SK-N-SH treated with all-trans-retinoic acid at 6 μM for 48 hours (cell line): Measurements from ENCODE around the gene OLIG3.

ENCODE experiments used
- ATAC-seq: fragments of 200-7000 bp; cut with Tn5 transposase; 3 replicates; pipeline ENCODE4 v1.9.1; 2020; ENCODE audit warnings: mild to moderate bottlenecking, moderate library complexity
- ARNTL ChIP-seq: fragments of 450-650 bp; formaldehyde crosslinking; IDR thresholded peaks from 2 replicates; pipeline ENCODE4 v1.5.0; 2020; ENCODE audit warnings: low read depth, mild to moderate bottlenecking, moderate library complexity, borderline replicate concordance
- CREB5 ChIP-seq: fragments of 250-450 bp; sonication (Bioruptor Pico); IDR thresholded peaks from 2 replicates; pipeline ENCODE4 v1.5.1; 2020; ENCODE audit warnings: low read depth, mild to moderate bottlenecking, moderate library complexity
- CSDC2 ChIP-seq: fragments of 250-450 bp; sonication (Bioruptor Pico); IDR thresholded peaks from 2 replicates; pipeline ENCODE4 v1.5.0; 2020; ENCODE audit warnings: mild to moderate bottlenecking, moderate library complexity
- ESRRG ChIP-seq: fragments of 250-450 bp; sonication (Bioruptor Pico); IDR thresholded peaks from 2 replicates; pipeline ENCODE4 v1.6.1; 2021; ENCODE audit warnings: mild to moderate bottlenecking
- GLIS3 ChIP-seq: fragments of 250-450 bp; sonication (Bioruptor Pico); IDR thresholded peaks from 2 replicates; pipeline ENCODE4 v1.5.0; 2020; ENCODE audit warnings: mild to moderate bottlenecking, moderate library complexity
- ISL1 ChIP-seq: fragments of 250-450 bp; sonication (Bioruptor Pico); IDR thresholded peaks from 2 replicates; pipeline ENCODE4 v2.1.2; 2022; ENCODE audit warnings: mild to moderate bottlenecking, moderate library complexity
- PPARA ChIP-seq: fragments of 250-450 bp; sonication (Bioruptor Pico); IDR thresholded peaks from 2 replicates; pipeline ENCODE4 v1.5.0; 2020; ENCODE audit warnings: mild to moderate bottlenecking, borderline replicate concordance
- TCF4 ChIP-seq: fragments of 250-450 bp; sonication (Bioruptor Pico); IDR thresholded peaks from 2 replicates; pipeline ENCODE4 v1.8.0; 2021; ENCODE audit warnings: mild to moderate bottlenecking, moderate library complexity, borderline replicate concordance
- TOX ChIP-seq: fragments of 250-450 bp; sonication (Bioruptor Pico); IDR thresholded peaks from 2 replicates; pipeline ENCODE4 v1.8.0; 2021; ENCODE audit warnings: mild to moderate bottlenecking, moderate library complexity, borderline replicate concordance
- ZFP3 ChIP-seq: fragments of 250-450 bp; sonication (Bioruptor Pico); IDR thresholded peaks from 2 replicates; pipeline ENCODE4 v1.5.0; 2020; ENCODE audit warnings: mild to moderate bottlenecking, moderate library complexity
- ZFP30 ChIP-seq: fragments of 450-650 bp; formaldehyde crosslinking; IDR thresholded peaks from 2 replicates; pipeline ENCODE4 v1.5.0; 2022; ENCODE audit warnings: mild to moderate bottlenecking, moderate library complexity
- ZNF565 ChIP-seq: fragments of 450-650 bp; formaldehyde crosslinking; conservative IDR thresholded peaks from 2 replicates; pipeline ENCODE4 v1.5.0; 2020; ENCODE audit warnings: low read depth, mild to moderate bottlenecking, moderate library complexity
- ZNF70 ChIP-seq: fragments of 450-650 bp; formaldehyde crosslinking; IDR thresholded peaks from 2 replicates; pipeline ENCODE4 v1.5.0; 2020; ENCODE audit warnings: mild to moderate bottlenecking, moderate library complexity
- TF ChIP-seq, protein P1 (sequence below): fragments of 250-450 bp; sonication (Bioruptor Pico); IDR thresholded peaks from 2 replicates; pipeline ENCODE4 v1.8.0; 2021; ENCODE audit warnings: low read depth, mild to moderate bottlenecking, moderate library complexity, borderline replicate concordance
- TF ChIP-seq, protein P2 (sequence below): fragments of 250-450 bp; sonication (Bioruptor Pico); IDR thresholded peaks from 2 replicates; pipeline ENCODE4 v1.5.0; 2020; ENCODE audit warnings: mild to moderate bottlenecking, moderate library complexity
- TF ChIP-seq, protein P3 (sequence below): fragments of 250-450 bp; sonication (Bioruptor Pico); IDR thresholded peaks from 2 replicates; pipeline ENCODE4 v1.5.1; 2021; ENCODE audit warnings: mild to moderate bottlenecking, moderate library complexity
- TF ChIP-seq, protein P4 (sequence below): fragments of 250-450 bp; sonication (Bioruptor Pico); IDR thresholded peaks from 2 replicates; pipeline ENCODE4 v1.8.0; 2020; ENCODE audit warnings: mild to moderate bottlenecking, moderate library complexity, borderline replicate concordance

The OLIG3 gene

DNA sequence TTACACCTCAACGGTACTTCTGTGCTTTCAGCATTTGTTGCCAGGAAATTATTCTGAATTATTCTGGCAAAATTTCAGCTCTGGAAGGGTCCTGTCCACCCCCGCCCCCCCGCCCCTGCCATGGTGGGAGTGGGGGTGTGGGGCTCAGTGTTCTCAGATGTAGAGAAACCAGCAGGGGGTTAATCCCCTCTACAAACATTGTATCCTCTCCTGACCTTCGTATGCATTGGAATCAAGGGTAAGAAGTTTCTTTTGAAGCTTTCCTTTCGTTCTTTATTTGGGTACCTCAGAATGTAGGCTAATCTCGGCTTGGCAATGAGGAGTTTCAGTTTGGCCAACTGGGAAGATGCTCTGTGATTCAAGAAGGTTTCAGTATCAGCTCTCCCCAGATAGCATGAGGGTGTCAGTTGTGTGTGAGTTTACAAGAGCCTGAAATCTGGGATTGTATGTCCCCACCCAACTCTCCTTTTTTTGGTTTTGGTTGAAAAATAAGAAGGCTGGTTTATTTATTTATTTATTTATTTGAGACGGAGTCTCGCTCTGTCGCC, 25.5 kb upstream of the OLIG3 start:
- TF ChIP-seq GLIS3 (CRISPR knock-in tag) (no peak), ZNF70 (CRISPR knock-in tag) (no peak), PPARA (CRISPR knock-in tag) (no peak)
- TF ChIP-seq, protein P1, sequence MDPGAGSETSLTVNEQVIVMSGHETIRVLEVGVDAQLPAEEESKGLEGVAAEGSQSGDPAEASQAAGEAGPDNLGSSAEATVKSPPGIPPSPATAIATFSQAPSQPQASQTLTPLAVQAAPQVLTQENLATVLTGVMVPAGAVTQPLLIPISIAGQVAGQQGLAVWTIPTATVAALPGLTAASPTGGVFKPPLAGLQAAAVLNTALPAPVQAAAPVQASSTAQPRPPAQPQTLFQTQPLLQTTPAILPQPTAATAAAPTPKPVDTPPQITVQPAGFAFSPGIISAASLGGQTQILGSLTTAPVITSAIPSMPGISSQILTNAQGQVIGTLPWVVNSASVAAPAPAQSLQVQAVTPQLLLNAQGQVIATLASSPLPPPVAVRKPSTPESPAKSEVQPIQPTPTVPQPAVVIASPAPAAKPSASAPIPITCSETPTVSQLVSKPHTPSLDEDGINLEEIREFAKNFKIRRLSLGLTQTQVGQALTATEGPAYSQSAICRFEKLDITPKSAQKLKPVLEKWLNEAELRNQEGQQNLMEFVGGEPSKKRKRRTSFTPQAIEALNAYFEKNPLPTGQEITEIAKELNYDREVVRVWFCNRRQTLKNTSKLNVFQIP (CRISPR knock-in tag): no peak
- TF ChIP-seq, protein P2, sequence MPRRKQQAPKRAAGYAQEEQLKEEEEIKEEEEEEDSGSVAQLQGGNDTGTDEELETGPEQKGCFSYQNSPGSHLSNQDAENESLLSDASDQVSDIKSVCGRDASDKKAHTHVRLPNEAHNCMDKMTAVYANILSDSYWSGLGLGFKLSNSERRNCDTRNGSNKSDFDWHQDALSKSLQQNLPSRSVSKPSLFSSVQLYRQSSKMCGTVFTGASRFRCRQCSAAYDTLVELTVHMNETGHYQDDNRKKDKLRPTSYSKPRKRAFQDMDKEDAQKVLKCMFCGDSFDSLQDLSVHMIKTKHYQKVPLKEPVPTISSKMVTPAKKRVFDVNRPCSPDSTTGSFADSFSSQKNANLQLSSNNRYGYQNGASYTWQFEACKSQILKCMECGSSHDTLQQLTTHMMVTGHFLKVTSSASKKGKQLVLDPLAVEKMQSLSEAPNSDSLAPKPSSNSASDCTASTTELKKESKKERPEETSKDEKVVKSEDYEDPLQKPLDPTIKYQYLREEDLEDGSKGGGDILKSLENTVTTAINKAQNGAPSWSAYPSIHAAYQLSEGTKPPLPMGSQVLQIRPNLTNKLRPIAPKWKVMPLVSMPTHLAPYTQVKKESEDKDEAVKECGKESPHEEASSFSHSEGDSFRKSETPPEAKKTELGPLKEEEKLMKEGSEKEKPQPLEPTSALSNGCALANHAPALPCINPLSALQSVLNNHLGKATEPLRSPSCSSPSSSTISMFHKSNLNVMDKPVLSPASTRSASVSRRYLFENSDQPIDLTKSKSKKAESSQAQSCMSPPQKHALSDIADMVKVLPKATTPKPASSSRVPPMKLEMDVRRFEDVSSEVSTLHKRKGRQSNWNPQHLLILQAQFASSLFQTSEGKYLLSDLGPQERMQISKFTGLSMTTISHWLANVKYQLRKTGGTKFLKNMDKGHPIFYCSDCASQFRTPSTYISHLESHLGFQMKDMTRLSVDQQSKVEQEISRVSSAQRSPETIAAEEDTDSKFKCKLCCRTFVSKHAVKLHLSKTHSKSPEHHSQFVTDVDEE (CRISPR knock-in tag): no peak
- TF ChIP-seq, protein P3, sequence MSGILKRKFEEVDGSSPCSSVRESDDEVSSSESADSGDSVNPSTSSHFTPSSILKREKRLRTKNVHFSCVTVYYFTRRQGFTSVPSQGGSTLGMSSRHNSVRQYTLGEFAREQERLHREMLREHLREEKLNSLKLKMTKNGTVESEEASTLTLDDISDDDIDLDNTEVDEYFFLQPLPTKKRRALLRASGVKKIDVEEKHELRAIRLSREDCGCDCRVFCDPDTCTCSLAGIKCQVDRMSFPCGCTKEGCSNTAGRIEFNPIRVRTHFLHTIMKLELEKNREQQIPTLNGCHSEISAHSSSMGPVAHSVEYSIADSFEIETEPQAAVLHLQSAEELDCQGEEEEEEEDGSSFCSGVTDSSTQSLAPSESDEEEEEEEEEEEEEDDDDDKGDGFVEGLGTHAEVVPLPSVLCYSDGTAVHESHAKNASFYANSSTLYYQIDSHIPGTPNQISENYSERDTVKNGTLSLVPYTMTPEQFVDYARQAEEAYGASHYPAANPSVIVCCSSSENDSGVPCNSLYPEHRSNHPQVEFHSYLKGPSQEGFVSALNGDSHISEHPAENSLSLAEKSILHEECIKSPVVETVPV (CRISPR knock-in tag): no peak
- no peak for ATAC-seq

- no peak for ATAC-seq
Observed at GRCh38 chr6:137518386-137518983, 24.3 kb upstream of the OLIG3 start.

More at GRCh38 chr6:137518386-137518983, 24.3 kb upstream of the OLIG3 start:
- no peak for TF ChIP-seq ESRRG (CRISPR knock-in tag)
- no peak for TF ChIP-seq TCF4 (CRISPR knock-in tag)
- TF ChIP-seq, protein P4, sequence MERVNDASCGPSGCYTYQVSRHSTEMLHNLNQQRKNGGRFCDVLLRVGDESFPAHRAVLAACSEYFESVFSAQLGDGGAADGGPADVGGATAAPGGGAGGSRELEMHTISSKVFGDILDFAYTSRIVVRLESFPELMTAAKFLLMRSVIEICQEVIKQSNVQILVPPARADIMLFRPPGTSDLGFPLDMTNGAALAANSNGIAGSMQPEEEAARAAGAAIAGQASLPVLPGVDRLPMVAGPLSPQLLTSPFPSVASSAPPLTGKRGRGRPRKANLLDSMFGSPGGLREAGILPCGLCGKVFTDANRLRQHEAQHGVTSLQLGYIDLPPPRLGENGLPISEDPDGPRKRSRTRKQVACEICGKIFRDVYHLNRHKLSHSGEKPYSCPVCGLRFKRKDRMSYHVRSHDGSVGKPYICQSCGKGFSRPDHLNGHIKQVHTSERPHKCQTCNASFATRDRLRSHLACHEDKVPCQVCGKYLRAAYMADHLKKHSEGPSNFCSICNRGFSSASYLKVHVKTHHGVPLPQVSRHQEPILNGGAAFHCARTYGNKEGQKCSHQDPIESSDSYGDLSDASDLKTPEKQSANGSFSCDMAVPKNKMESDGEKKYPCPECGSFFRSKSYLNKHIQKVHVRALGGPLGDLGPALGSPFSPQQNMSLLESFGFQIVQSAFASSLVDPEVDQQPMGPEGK (CRISPR knock-in tag): no peak
- TF ChIP-seq ISL1 (CRISPR knock-in tag): no peak
- TF ChIP-seq GLIS3 (CRISPR knock-in tag): no peak
- no peak for TF ChIP-seq CSDC2
- no peak for TF ChIP-seq ZFP30
- TF ChIP-seq ZFP3 (CRISPR knock-in tag): no peak
- TF ChIP-seq, protein P2 (CRISPR knock-in tag): no peak
- no peak for TF ChIP-seq CREB5 (CRISPR knock-in tag)
- no peak for TF ChIP-seq ZNF565 (CRISPR knock-in tag)
- TF ChIP-seq ARNTL (CRISPR knock-in tag): no peak
- no peak for TF ChIP-seq TOX (CRISPR knock-in tag)
